Femur (tissue), 1 donor: ENCODE data around the gene PHF20.
"Not testable (repeated sequence)": the region's sequence is repeated elsewhere in the genome, so short reads cannot be mapped to it uniquely, and the experiment has no call there.

Experiments
- DNase-seq: peaks from one replicate; pipeline ENCODE4 v3.0.0-alpha.2; 2017

Gene PHF20

GRCh38 chr20:35985806-35986205 is 214.0 kb downstream of the PHF20 start:
- no peak for DNase-seq

GRCh38 chr20:35988910-35989463 is 217.2 kb downstream of the PHF20 start:
- no peak for DNase-seq

- no peak for DNase-seq
Observed at GRCh38 chr20:35991142-35991771, 219.4 kb downstream of the PHF20 start.

GRCh38 chr20:35992713-35993335 is 221.0 kb downstream of the PHF20 start:
- peak; percentile 60 for DNase-seq

GRCh38 chr20:35994994-35995453 is 223.2 kb downstream of the PHF20 start:
- peak; percentile 89 for DNase-seq

- DNase-seq, result not testable (repeated sequence)
Observed at GRCh38 chr20:35996492-35996891, 224.7 kb downstream of the PHF20 start.
